HS-5 (cell line): ENCODE results near the gene NYAP2.
A peak's percentile ranks its signal among the peaks of the same experiment; 100 is the strongest.

Experiments used
- DNase-seq: peaks from one replicate; pipeline ENCODE4 v3.0.0-alpha.2; 2012; ENCODE audit warnings: low read depth

The NYAP2 gene

DNA sequence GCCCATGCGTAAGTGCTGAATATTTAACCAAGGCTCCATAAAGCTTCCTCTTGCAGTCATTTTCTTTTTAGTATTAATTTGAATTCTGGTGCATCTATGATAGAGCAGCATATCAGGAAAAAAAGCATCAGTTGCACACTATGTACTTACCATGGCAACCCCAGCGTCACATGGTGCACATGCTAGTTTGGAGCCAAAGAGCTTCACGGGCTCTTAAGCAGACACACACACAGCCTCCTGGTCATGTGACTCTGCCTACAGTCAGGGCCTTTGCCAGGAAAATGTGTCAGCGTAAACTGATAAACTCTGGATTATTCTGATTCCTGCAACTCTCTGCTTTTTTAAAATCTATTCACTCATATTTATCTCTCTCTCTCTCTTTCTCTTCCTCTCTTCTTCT lies 30.2 kb downstream of the NYAP2 start:
- no peak for DNase-seq

DNA sequence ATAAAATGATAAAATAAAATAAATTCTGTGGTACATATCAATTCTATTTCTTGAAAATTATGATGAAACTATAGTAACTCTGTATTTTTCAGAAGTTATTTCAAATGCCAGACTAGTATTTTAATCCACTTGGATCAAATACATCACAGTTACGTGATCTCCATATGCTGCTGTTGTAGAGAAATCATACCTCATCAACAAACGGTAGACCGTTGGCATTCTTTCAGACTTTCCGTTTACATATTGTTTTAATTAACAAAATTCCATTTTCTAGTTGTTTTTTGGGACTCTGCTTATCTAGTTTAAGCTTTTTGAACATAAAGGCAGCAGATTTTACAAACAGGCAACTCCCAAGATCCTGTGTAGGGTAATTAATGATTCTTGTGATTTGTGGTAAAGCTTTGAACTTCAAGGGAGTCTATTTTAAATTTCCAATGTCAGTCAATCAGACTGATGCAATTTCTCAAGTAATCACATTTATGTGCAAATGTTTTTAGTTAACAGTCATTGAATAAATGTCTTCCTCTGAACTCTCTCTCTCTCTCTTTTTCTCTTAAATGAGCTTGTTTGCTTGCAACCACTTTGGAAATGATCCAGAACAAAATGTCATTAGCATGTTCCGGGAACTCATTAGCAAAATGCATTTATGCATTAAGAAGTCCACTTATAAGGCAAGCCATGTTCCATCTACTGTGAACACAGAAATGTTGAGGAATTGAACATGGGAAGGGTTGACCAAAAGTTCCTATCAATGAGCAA lies 31.8 kb downstream of the NYAP2 start:
- no peak for DNase-seq

DNA sequence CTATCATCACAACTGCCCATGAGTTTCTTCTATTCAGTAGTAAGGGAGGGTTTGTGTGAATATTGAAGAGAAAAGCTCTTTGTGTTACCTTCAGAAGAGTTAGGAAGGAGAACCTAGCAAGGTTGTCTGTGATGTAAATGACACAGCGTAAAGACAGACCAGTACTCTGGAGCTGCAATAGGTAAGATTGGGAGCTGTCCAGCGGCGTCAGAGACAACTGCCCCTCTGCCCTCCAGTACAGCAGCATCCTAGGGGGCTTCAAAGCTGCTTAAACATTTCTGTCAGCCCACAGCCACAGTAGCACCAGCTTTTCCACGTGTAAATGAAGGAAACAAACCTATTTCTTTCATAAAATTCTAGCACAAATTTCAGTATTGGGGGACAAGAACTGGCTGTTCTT lies 34.5 kb downstream of the NYAP2 start:
- DNase-seq, result no peak

DNA sequence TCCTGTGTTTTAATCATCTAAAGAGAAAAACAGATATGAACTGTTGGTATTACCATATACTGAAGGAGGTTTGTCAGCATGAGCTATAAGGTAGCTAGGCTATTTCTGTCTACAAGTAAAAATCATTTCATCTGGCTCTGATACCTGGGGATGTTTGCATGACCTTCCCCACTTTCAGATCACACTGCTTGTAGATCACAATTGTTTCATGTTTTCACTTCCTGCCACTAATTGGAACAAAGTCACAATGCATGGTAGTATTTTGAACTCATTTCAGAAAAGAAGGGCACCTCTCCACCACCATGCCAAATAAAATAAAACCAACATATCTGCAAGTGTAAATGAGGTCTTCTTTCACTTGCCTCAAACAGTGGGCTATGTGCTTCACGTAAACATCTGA lies 37.8 kb downstream of the NYAP2 start:
- DNase-seq, result no peak

DNA sequence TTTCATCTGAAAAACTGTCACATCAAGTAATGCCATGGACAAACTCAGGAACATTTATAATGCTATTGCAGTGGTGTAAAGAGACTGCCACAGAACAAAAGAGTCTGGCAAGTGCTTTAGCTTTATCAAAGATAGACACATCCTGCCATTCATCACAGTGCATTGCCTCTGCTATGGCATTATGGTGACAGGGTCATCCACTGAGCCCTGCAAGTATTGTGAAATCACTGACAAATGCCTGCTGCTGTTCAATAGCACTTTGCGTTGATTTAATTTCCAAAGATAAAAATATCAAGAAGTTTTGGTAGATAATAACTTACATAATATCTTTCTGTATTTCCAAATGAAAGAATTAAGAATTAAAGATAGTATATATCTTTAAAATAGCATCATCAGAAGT lies 38.7 kb downstream of the NYAP2 start:
- no peak for DNase-seq

DNA sequence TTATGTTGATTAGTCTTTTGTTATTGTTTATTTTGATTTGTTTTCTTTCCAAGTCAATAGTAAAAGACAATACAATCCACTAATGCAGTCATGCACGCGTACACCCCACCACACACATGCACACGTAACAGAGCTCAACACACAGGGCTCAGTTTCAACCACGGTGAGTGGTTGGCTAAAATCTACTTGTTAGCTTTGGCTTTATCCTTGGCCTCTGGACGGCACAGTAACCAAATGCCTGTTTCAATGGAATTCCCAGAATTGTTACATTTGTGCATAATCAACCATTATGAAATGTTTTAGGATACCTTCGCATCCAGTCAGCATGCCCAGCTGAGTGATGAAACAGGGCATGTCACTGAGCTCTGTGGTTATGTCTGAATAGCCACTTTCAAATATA lies 53.2 kb downstream of the NYAP2 start:
- peak; percentile 6 for DNase-seq

DNA sequence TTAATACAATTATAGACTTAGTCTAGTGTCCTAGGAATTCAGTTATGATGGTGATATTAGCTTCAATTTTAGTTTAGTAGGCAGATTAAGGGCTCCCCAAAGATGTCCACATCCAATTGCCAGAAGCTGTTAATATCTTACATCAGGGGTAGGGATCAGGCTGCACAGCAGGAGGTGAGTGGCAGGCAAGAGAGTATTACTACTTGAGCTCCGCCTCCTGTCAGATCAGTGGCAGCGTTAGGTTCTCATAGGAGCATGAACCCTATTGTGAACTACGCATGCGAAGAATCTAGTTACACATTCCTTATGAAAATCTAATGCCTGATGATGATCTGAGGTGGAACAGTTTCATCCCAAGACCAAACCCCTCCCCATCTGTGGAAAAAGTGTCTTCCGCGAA lies 54.9 kb downstream of the NYAP2 start:
- no peak for DNase-seq

DNA sequence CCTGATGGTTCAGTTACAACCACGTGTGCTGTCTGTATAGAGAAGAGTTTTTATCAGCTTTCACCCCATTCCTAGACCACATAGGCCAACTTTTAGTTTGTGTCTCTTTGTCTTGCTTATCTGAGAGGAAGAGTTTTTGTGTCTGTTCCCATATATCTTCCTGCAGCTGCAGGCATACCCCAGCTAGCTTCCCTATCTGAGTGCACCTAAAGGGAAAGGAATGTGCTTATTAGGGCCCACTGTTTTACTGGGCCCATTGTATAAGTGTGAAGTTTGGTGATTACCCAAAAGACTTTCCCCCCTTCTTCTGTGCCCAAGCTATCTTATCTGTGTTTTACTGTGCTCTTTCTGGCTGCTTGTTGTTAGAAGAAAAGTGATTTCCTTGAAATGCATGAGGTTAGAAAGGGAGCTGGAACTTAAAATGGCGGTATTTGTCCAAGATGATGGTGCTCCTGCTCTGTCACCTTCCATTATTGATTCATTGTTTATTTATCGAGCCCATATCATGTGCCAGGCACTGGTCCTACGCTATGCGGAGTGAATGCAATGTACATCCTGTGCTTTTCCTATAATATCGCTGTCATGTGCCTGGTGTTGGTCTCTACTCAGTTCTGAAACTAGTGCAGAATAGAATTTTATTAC lies 57.2 kb downstream of the NYAP2 start:
- DNase-seq, result no peak

DNA sequence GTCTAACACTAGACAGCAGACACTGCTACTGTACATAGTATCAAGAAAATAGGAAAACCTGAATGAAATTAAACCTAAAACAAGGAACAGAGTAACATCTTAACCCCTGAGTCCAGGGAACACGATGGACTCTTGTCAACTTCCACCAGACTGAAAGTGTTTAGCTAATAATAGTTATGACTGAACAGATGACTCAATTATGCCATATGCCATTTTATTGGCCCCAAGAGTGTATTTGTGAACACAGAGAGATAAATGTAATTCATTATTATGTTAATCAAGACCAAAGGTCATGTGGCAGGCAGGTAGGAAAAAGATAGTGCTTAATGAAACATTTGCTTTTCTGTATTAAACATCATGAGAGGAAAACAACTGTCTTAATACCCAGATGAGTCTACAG lies 58.0 kb downstream of the NYAP2 start:
- DNase-seq, result no peak

DNA sequence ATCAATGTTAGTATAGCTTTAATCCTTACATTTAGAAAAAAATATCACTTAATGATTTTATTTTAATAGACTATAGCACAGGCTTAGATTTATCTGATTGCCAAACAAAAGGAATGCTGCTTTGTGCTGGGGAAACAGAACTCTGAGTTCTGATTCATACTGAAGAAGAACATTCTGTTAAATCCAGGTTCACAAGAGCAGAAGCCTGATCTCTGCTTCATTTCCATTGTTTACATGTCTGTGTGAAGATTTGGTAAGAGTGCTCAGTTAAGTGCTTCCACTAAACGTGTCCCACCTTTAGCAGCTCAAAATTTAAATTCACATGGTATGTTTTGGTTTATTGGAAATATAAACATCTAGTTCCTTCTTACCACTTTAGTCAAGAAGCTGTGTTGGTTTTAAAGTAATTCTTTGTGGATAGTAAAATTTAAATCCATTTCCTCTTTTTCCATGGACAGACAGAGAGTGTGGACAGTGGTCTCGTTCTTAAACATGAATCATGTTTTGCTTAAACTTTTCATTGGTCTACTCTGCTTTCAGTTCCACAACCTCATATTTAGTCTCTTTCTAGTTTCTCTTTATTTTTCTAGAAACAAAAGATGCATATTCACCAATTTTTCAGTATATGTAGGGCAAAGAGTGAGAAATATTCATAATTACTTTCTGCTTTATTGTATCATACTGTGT lies 59.1 kb downstream of the NYAP2 start:
- no peak for DNase-seq

DNA sequence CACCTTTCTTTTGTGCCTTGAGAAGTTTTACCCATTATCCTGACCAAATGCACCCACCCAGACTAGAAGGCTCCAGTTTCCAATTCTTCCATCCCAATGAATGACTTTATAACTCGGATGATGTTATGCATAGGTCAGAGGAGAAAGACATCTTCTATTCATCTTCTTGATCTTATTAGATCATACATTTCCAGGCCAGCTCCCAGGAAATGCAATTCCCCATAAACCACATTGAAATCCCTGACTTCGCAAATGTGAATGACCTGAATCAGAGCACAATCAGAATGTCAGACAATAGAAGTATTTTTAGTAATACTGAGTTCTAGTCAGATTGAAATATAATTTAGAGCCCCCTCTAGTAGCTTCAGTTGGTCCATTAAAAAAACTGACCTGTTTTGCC lies 62.9 kb downstream of the NYAP2 start:
- no peak for DNase-seq

DNA sequence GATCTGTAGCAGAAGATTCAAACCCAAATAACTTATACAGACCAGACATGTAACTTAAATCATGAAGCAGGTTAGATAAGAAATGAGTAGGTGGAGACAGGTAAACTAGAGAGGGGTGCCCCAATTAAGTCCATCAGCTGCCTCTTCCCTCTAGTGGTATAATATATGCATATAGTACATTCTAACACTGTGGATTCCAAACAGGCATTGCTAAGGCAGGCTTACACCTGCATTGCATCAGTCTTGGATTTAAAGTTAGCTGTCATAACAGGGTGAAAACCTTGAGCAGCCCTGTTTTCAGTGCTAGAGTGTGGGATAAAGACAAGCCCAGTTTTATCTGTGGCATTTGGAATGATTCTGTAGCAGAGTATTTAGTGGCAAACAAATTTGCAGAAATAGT lies 63.4 kb downstream of the NYAP2 start:
- no peak for DNase-seq

DNA sequence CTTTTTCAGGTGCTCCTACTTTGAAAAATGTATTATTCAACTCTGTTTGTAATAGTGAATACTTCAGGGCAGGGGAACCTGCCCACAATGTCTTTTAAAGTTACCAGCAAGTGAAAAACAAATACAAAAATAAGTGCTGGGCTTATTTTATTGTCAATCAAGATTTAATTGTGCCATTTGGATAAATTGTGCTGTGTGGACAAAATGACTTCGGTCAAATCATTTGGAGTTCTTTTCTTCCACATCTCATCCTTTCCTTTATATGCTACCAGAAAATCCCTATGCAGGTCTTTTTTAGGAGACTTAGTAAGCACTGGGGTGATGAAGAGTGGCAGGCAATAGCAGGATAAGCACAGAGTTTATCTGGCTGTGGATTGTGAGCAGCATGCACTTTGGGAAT lies 63.9 kb downstream of the NYAP2 start:
- no peak for DNase-seq

DNA sequence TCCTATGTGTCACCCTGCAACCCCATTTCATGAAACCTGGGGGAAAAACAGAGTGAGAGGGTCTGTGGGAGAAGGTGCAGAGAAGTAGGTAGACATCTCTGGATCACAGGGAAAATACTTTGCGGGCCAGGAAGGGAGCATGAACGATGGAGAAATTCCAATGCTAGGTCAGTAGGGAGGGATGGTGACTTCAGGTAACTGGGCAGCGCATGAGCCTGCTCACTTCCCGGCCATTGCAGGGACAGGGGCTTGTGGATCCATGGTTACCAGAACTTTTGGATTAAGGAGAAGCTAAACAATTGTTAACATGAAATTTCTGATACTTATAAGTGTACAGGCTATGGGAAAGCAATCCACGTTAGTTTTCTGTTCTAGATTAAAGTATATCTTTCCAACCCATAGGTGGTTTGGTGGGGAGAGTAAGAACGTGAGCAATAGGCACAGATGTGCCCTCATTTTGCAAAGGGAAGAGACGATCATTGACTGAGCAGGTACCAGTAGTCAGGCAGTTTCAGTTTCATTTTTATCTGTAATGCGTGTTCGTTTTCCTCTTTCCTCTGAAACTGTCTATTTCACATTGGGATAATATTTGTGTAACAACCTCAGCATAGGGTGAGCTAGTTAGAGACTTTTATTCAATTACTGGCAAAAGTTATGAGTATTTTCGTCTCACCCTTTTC lies 65.0 kb downstream of the NYAP2 start:
- no peak for DNase-seq

DNA sequence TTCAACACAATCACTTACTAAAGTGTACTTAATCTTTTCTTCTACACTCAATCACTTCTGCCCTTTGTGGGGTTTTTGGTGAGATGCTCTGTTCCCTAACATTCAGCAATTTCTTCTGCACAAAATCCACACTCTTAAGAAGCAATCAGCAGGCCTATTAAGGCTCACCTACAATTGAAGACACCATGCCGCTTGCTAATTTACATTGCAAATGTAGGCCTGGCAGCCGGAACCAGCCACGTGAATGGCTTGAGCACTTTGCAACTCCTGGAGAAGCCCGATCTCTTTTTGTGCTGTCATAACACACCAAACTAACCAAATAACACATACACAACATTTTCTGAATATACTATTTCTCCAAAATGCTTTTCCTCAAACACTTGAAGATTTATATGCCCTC lies 66.3 kb downstream of the NYAP2 start:
- DNase-seq, result no peak

DNA sequence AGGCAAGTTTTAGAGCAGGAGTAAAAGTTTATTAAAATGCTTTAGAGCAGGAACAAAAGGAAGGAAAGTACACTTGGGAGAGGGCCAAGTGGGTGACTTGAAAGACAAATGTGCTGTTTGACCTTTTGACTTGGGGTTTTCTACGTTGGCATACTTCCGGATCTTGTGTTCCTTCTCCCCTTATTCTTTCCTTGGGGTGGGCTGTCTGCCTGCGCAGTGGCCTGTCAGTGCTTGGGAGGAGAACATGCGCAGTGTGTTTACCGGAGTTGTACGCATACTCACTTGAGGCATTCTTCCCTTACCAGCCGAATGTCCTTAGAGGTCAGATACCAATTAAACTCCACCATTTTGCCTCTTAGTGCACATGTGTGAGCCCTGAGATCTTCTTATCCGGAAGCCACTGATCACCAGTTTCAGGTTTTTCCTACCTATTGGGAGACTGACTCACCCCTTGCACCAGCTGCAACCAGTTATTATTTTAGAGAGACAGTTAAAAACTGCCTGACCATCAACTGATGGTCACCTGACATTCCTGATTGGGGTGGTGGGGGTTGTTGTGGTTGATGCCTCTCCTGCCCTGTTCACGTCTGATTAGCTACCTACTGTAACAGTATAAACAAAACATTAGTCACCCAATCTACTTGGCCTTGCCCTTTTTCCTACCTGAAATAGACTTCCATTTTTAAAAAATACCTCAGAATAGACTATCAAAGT lies 67.5 kb downstream of the NYAP2 start:
- no peak for DNase-seq

DNA sequence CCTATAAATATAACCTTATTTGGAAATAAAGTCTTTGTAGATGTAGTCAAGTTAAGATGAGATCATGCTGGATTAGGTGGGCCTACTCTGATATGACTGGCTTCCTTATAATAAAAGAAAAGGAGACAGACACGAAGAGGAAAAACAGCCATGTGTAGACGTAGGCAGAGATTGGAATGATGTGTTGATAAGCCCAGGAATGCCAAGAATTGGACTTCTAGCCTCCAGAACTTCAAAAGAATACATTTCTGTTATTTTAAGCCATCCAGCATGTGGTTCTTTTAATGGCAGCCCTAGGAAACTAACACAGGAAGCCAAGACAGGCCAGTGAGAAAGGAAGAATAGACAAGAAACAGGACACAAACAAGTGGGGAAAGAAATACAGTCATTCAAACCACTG lies 68.6 kb downstream of the NYAP2 start:
- DNase-seq, result no peak

DNA sequence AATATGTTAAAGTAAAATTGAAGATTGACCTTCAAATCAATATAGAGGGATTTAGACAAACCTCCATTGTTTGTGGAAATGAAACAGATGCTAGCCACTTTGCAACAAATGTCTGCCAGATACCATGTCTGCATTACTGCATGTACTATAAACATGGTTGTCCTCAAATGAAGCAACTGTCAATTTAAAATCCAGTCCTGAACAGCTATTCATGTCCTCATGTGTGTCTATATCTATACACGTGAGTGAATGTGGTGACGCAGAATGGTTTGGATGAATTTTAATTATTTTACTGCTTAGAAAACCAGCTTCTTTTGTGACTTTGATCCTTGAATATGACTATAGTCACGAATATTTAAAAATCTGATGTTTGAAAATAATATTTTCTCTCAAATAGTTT lies 71.5 kb downstream of the NYAP2 start:
- no peak for DNase-seq

DNA sequence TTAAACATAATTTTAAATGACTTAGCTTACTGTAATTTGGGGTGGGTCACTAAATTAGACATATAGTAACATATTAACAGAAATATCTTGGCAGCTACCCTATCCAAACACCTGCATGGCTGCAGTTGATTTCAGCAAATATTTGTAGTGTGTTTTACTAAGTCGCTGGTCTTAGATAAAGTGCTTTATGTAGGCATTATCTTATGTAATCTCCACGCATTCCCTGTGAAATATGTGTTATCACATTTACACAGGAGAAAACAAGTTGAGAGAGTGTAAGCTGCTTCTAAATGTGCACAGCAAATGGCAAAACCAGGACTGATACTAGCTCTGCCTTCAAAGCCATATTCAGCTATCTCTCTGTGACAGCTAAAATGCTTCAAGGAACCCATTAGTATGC lies 72.0 kb downstream of the NYAP2 start:
- DNase-seq, result no peak

DNA sequence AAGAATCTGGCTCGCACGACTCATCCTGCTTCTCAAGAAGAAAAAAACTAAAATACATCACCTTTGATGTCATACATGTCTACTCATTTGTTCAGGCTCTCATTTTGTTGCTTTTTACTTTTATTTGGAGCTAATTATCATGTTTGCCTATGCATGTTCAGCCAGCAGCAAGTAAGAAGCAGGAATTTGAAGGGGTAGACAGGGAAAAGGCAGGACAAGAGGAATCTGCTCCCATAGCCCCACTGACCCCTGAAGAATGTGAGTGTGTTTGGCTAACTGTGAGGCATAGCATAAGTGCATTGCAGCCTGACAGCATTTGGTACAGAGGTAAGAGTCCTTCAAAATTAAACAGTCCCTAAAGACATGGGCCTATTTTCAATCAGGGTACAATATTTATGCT lies 72.7 kb downstream of the NYAP2 start:
- DNase-seq, result no peak

DNA sequence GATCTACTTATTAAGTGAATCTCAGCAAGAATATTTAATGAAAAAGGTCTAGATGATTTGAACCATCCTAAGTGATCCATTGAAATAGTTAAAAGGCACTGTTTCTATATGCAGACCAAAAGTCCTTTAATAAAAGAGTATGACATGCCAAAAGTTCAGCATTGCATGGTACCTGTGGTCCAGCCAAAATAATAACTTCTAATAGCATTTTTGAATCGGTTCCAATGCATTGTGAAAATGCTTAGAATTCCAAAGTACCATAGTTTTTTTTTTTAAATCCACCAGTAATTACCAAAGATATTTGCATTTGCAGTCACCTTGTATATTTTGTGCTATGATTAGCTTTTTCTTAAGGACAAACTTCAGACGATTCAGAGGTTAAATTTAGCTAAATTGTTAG lies 79.9 kb downstream of the NYAP2 start:
- no peak for DNase-seq

DNA sequence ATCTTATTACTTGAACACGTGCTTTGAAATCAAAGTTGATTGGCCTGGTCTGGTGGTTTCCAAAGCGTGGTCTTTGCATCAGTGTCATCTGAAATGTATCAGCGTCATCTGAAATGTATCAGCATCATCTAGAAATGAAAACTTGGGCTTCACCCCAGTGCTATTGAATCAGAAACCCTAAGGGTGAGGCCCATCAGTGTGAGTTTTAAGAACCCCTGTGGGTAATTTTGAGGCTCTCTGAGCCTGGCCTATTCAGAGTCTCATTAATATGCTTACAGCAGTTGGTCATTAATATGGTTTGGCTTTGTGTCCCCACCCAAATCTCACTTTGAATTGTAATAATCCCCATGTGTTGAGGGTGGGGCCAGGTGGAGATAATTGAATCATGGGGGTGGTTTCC lies 85.2 kb downstream of the NYAP2 start:
- DNase-seq, result no peak
